Stimulated activated CD4-positive, alpha-beta T cell treated with anti-CD3 and anti-CD28 coated beads, Interleukin-4, amount 100 ng/mL, for 1 hour (primary cell): ENCODE data around the gene BCL11B.
A peak's percentile ranks its signal among the peaks of the same experiment; 100 is the strongest.
"Not testable (repeated sequence)": the region's sequence is repeated elsewhere in the genome, so short reads cannot be mapped to it uniquely, and the experiment has no call there.

ENCODE experiments used
- DNase-seq: peaks from one replicate; pipeline ENCODE4 v3.0.0-alpha.2; 2020

Gene BCL11B

GRCh38 chr14:99236386-99237138 is 35.4 kb downstream of the BCL11B start:
- DNase-seq, result no peak

GRCh38 chr14:99235582-99236320 is 36.2 kb downstream of the BCL11B start:
- DNase-seq, result no peak

DNA sequence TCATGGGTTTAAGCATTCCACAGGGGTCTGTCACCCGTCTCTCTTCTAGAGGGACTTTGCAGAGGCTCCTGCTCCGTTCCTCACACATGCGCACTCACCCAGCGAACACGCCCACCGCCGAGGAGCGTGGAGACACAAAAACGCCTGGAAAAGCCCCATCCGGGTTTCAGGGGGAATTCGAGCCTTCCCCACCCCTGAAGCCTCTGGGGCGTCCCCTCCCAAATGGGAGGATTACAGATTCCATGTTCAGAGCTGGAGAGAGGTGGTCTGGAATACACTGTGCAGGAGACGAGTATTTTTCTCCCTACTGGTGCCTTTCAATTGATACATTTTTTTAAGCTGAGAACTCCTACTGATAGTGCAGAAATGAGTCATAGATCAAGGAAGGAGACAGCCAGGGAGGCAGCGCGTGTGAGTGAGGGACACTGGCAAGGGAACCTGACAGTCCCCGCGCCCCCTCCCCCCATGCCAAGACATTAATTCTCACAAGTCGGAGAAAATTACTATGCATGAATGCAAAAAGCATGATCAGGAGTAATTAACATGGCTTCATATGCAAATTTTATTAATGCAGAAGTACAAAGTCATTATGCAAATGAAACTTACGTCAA is 36.9 kb downstream of the BCL11B start:
- DNase-seq, result peak; percentile 89

DNA sequence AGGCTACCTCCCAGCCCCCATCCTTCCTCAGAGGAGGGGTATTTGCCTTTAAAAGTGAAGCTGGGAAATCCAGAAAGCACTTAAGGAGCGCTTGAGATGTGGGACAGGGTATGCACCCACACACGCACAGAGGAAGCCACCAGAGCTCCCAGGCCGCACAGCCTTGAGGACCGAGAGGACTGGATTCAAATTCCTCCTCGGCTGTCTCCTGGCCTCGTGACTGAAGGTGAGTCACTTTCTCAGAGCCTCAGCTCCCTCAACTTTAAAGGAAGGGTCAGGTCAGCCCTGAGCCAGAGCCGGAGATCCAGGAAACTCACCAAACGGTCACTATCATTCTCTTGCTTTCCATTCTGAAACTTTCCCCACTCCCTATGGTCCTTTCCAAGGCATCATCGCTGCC is 37.6 kb downstream of the BCL11B start:
- DNase-seq, result no peak

DNA sequence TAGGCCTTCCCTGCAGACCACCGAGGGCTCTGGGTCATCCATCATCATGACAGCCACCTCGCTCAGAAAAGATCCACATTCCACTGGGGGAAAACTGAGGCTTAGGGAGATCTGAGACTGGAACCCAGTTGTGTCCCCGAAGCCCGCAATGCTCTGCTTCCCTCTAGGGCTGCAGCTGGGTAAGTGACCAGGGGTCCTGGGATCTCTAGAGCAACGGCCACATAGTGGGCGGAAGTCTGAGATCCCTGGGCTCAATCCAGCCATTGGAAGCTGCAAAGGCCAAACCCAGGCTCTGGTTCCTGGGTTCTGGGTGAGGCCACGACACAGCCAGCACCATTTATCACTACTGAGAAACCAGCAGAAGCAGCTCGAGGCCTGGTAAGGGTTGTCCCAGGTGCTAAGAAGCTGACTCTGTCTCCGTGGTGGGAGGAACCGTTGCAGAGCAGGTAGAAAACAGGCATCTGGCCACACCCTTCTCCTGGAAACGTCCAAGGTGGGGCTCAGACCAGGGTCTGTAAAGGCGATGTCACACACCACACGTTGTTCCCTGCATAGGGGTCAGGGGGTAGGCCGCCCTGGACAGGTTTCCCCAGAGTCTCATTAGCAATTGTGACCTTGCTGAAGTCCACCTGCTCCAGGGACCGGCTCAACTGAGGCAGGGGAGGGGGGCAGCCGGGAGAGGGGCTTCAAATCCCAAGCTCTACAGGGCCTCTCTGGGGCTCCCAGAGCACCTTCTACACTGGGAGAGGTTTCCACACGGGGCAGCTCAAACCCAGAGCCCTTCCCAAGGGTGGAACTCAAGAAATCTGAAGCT is 38.6 kb downstream of the BCL11B start:
- DNase-seq, result no peak

DNA sequence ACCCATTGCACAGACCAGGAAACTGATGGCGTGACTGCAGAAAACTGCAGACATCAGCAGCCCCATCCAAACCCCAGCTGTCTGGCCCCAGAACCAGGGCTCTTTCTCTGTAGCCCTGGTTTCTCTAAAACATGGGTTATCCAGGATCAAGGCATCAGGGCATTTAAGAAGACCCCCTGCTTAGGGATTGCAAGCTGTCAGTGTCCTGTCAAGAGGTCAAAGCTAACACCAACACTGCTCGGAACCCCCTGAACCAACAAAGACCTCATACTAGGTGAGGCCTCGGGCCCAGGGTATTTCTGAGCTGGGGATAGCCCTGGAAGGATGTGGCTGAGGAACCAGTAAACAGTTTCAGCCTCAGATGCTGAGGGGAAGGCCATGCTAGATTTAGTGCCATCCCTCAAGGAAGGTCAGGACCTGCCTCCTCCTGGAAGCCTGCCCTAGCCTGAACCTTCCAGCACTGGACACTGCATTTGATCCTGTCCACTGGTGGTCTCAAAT is 39.2 kb downstream of the BCL11B start:
- DNase-seq, result no peak

- no peak for DNase-seq
Measured at GRCh38 chr14:99231850-99232713, 39.9 kb downstream of the BCL11B start.

GRCh38 chr14:99231161-99231849 is 40.7 kb downstream of the BCL11B start:
- DNase-seq, result no peak

DNA sequence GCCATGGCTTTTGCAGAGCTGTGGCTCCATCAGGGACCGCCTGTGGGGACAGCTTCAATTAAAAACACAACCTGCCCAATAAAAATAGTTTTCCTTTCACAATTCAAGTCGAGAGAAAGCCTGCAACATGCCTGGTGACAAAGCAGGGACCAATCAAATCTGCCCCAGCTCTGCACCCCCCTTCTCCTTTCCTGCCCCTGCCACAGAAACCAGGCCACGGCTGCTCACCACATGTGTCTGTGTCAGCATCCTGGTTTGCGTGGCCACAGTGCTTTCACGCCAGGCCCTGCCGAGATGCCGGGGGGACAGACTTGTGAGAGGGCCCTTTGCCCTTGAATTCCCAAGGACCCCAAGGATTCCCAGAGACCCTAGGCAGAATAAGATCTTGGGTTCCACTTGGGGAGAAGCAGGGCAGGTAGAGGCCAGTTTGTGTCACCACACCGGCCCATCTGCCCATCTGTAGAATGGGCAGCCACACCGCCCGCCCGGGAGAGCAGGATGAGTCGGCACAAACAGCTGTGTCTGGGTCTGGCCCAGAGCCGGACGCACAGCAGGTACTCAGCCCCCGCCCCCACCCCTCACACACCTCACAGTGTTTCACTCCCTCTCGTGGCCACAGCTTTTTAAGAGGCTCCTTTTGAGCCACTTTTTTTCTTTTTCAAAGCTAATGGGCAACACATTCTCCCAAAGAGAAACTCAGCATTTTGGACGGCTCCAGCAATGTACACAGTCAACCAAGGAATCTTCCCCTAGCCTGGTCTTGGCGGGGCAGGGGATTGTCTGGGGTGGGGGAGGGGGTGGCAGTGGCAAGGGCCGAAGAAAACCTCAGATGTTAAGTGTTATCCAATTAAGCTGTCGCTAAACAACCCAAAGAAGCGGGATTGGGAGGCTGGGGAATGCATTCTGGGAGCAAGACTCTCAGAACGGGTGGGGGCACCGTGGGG is 41.5 kb downstream of the BCL11B start:
- DNase-seq, result peak; percentile 78

DNA sequence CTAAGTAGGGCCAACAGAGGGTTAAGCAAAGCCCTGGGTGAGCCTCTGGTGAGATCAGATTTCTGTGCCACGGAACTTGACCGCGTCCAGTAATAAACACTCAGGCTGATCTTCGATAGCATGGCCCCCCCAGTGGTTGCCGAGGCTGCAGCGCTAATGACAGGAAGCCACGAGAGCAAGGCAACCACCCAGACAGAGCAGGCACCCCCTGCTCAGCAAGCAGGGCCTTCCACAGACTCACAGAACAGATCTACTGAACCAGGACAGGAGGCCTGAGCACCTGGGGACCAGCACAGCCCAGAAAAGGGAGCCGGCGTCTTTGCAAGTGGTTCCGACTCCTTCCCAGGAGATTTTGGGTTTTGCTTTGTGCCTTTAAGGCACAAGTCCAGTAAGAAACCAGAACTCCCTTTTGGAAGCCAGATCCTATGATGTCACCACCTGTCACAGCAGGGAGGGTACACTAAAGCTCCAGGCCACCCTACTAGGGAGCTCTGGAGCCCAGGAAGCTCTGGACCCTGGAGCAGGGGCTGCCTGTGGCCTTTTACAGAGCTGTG is 42.3 kb downstream of the BCL11B start:
- DNase-seq, result no peak

DNA sequence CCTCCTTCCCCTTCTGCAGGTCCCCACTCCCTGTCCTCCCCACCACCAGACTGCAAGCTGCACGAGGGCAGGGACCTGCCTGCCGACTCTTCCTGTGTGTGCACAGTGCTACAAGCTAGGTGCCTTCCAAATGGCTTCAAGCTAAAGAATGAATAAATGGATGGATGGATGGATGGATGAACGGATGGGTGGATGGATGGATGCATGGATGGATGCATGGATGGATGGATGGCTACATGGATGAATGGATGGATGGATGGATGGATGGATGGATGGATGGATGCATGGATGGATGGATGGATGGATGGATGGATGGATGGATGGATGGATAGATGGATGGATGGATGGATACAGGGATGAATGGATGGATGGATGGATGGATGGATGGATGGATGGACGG is 43.2 kb downstream of the BCL11B start:
- not testable (repeated sequence) for DNase-seq

GRCh38 chr14:99226687-99227086 is 45.3 kb downstream of the BCL11B start:
- DNase-seq, result no peak

- DNase-seq, result no peak
Measured at GRCh38 chr14:99225436-99226203, 46.4 kb downstream of the BCL11B start.

DNA sequence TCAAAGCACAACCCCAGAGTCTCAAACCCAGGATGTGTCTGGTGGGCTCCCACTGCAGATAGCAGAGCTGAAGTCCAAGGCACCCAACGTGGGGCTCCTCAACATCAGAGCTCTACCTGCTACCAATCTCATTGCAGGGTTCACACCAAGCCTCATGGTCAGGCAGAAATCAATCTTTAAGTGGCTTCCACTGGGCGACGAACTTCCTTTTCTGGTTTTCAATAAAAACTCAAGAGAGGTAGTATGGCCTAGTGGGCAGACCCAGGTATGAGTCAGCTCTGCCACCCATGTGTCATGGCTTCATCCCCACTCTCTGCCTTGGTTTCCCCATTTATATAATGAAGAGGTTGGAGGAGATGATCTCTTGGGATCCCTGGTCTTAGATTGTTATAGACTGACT is 47.0 kb downstream of the BCL11B start:
- DNase-seq, result no peak

DNA sequence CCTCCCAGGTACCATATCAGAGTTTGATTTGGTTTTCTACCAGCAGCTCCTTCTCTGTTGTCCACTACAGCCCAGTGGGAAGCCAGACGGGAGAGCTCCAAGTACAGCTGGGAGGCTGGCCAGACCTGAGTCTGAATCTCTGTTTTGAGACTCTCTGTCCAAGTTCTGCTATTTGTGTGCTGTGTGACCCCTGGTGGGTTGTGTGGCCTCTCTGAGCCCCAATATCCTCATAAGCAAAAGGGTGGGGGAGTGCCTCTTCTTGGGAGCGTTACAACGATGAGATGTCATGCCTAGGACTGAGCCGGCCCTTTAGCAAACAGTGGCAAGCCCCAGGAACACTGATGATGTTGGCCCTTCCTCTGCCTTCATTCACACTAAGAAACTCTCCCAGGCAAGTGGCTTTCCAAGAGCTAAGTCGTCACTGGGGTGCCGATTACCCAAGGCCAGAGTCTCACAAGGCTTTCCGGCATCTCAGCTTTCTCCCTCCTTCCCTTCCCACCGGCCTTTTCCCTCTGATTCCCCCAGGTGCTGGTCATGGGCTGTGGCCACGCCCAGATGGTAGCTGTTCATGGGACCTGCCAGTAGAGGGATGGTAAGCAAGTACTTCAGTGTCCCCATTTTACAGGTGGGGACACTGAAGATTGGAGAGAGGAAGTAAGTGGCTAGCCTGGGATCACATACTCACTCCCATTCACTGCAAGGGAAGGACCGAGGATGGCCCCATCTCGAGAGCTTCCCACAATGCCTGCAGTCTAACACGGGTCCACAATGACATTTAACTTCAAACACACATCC is 47.7 kb downstream of the BCL11B start:
- no peak for DNase-seq

DNA sequence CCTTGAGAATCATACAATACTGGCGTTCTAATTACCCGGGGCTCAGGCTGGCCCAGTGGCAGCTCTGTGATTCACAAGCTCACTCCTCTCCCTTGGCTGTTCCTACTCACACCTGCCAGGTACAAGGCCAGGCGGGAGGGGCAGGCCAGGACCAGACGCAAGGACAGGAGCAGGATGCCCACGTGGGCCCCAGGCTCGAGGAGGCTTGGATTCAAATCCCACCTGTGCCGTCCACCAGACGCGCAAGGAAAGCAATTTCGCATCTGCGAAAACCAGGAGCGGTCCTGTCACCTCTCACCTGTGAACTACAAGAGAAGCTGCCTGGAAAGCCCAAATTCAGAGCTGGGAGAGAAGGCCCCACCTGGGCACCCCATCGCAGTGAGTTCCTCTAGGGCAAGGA is 50.6 kb downstream of the BCL11B start:
- DNase-seq, result no peak

- no peak for DNase-seq
Measured at GRCh38 chr14:99217066-99217955, 54.7 kb downstream of the BCL11B start.
